ENCODE results near the gene MARVELD1. TPM values are rescaled to one million over a fixed set of nuclear protein-coding genes. Genes with fewer than 3 reads are reported as not detected.

The MARVELD1 gene
- total RNA-seq, 1 experiment from 2014 or later: 53.1 TPM

DNA sequence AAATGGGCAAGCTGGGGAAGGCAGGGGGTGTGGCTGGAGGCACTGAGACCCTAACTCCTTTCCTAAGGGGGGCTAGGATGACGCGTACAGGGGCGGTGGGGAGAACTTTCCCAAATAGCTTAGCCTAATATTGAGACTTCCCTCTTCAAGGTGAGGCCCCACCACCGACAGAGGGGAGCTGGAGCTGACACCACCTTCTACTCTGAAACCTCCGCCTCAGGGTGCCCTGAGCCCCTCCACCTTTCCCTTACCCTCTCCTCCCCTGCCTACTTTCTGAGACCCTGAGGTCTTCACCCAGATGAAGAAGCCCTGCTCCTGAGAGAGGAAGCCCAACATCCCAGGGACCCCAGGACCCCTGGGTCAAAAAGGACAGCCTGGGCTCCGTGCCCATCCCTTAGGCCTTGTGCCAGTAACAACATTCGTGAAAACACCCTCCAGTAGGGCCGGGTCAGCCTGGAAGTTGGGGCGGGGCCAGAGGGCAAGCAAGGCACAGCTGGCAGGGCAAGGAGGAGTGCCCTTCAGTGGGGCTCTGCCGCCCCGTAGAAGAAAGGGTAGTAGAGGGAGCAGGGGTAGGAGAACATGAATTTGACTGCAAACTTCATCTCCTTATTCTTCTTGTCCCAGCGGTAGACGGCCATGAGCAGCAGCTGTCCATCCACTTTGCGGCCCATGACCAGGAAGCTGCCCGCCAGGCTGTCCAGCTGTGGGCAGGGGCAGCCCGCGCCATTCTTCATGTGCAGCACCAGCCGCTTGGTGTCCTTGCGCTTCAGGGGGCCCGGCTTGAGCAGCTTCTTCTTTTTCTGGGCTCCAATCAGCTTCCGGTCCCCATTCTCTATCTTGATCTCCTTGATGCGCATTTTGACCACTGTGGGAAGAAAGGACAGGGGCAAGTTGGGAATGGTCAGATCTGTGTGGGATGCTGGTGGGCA, 53.7 kb downstream of the MARVELD1 start:
- ChIA-PET POLR2A (no interaction called here), CTCF (interaction anchor here (0.6 kb wide), 1 partner anchor 277 kb away, joined by 6 read pairs; no protein-coding TSS in a partner anchor)
- Histone ChIP-seq H3K27ac (ENCODE audit: low read length) (no peak overlapping the region), H3K4me3 (ENCODE audit: low read depth in 2 of 2, low read length in 2 of 2) (no peak overlapping the region), H3K36me3 (ENCODE audit: control insufficient read depth, insufficient read depth, low read length) (no peaks in the 10 kb centered on the region), H3K4me1 (ENCODE audit: control insufficient read depth, insufficient read depth, low read length) (0 out of 2 replicates have a peak, but pooled peaks cover 3% of the 10 kb centered on the region), H3K27me3 (ENCODE audit: control insufficient read depth, insufficient read depth, low read length) (peaks cover 6% of the 10 kb centered on the region), H3K9me3 (ENCODE audit: control insufficient read depth, insufficient read depth, low read depth, low read length) (no peaks in the 10 kb centered on the region)
- DNase-seq (ENCODE audit: low read depth, low spot score) (no peak), ATAC-seq (no peak)
- in situ Hi-C loops (cut with HindIII; ENCODE audit: low pct_unique_long_range_greater_than_20kb, low sequenced_read_pairs) (no loop called here), intact Hi-C loops (cut with micrococcal nuclease; ENCODE audit: unreplicated experiment) (no loop called here)
- no TSS peak for BruUV-seq (replicated peaks)
- TF ChIP-seq, protein P1, sequence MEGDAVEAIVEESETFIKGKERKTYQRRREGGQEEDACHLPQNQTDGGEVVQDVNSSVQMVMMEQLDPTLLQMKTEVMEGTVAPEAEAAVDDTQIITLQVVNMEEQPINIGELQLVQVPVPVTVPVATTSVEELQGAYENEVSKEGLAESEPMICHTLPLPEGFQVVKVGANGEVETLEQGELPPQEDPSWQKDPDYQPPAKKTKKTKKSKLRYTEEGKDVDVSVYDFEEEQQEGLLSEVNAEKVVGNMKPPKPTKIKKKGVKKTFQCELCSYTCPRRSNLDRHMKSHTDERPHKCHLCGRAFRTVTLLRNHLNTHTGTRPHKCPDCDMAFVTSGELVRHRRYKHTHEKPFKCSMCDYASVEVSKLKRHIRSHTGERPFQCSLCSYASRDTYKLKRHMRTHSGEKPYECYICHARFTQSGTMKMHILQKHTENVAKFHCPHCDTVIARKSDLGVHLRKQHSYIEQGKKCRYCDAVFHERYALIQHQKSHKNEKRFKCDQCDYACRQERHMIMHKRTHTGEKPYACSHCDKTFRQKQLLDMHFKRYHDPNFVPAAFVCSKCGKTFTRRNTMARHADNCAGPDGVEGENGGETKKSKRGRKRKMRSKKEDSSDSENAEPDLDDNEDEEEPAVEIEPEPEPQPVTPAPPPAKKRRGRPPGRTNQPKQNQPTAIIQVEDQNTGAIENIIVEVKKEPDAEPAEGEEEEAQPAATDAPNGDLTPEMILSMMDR (IDR thresholded peaks at IDR 0.05): no peak
- no peak for TF ChIP-seq POLR2AphosphoS5 (IDR thresholded peaks at IDR 0.05; ENCODE audit: low read depth, low read length)

Other genes starting within 250 kb of the MARVELD1 start
- 83.3 TPM for gene MMS19, start 215.3 kb upstream of the MARVELD1 start, total RNA-seq (2021; ENCODE audit: unreplicated experiment)
- 55.6 TPM for gene UBTD1, start 214.8 kb upstream of the MARVELD1 start, total RNA-seq (2021; ENCODE audit: unreplicated experiment)
- gene ANKRD2, start 141.0 kb upstream of the MARVELD1 start, total RNA-seq (2021; ENCODE audit: unreplicated experiment): 0.98 TPM
- gene HOGA1, start 129.3 kb upstream of the MARVELD1 start, total RNA-seq (2021; ENCODE audit: unreplicated experiment): 0.08 TPM
- not detected for gene C10orf62, start 124.0 kb upstream of the MARVELD1 start, total RNA-seq (2021; ENCODE audit: unreplicated experiment)
- gene MORN4, start 80.2 kb upstream of the MARVELD1 start, total RNA-seq (2021; ENCODE audit: unreplicated experiment): 17.9 TPM
- gene PI4K2A, start 73.1 kb upstream of the MARVELD1 start, total RNA-seq (2021; ENCODE audit: unreplicated experiment): 22.8 TPM
- 8.0 TPM for gene AVPI1, start 26.5 kb upstream of the MARVELD1 start, total RNA-seq (2021; ENCODE audit: unreplicated experiment)
- 37.9 TPM for gene ZFYVE27, start 23.4 kb downstream of the MARVELD1 start, total RNA-seq (2021; ENCODE audit: unreplicated experiment)
- 0.64 TPM for gene SFRP5, start 58.3 kb downstream of the MARVELD1 start, total RNA-seq (2021; ENCODE audit: unreplicated experiment)
- gene GOLGA7B, start 136.1 kb downstream of the MARVELD1 start, total RNA-seq (2021; ENCODE audit: unreplicated experiment): 1.5 TPM

All from Panc1 (cell line).